ENCODE results near the gene EIF4B.
A peak's percentile ranks its signal among the peaks of the same experiment; 100 is the strongest.

The EIF4B gene

DNA sequence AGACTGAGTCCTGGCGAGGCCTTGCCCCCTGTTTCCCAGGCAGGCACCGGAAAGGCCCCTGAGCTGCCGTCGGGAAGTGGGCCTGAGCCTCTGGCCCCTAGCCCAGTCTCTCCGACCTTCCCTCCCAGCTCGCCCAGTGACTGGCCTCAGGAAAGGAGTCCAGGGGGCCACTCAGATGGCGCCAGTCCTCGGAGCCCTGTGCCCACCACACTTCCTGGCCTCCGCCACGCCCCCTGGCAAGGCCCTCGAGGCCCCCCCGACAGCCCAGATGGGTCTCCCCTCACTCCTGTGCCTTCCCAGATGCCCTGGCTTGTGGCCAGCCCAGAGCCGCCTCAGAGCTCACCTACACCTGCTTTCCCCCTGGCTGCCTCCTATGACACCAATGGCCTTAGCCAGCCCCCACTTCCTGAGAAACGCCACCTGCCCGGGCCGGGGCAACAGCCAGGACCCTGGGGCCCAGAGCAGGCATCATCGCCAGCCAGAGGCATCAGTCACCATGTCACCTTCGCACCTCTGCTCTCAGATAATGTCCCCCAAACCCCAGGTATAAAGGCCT is 54.5 kb downstream of the EIF4B start:
- peak; percentile 62 for DNase-seq

DNA sequence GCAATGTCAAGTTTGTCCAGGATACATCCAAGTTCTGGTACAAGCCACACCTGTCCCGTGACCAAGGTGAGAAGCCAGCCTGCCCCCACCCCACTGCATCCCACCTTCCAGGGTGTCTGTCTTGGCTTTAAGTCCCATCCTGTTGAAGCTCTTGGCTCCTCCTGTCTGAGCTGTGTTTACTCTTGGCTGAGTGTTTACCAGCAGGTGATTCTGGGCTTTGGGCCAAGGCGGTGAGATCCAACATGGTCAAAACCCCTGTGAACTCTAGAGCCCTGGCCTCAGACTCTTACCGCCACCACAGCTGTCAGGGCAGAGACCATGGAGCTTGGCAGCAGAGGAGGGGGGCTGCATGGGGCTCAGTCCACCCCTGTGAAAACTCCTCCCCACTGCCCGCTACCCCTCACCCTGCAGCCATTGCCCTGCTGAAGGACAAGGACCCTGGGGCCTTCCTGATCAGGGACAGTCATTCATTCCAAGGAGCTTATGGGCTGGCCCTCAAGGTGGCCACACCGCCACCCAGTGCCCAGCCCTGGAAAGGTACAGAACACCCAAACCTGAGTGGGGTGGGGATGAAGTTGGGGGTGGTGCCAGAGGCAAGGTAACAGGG is 55.3 kb downstream of the EIF4B start:
- DNase-seq: peak; percentile 92

DNA sequence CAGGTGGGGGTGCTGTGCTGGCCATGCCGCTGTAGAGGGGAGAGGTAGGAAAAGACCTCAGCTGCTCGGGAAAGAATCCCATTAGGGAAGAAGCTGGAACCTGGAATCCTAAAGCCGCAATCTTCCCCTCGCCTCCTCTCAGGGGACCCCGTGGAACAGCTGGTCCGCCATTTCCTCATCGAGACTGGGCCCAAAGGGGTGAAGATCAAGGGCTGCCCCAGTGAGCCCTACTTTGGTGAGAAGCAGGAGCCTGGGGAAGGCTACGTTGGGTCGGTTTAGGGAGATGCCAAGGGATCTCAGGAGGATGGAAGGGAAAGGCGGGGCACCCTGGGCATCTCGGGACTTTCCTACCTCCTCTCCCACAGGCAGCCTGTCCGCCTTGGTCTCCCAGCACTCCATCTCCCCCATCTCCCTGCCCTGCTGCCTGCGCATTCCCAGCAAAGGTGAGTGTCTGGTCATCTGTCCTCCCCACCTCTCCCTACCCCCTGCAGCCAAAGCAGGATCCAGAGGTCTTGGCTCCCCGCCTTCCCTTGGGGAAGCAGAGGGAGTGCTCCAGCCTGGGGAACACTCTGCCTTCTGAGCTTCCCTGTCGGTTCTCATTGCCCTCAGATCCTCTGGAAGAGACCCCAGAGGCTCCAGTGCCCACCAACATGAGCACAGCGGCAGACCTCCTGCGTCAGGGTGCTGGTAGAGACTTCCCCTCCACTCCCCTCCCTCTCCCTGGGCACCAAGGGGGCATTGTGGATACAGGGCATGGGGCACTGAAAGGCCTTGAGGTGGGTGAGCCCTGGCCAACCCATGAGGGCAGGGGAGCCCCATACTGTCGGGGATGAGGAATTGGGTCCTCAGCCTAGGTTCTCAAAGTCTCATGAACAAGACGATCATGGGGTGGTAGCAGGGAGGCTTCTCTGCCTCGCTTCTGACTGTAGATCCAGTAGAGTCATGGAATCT is 56.0 kb downstream of the EIF4B start:
- DNase-seq: no peak

DNA sequence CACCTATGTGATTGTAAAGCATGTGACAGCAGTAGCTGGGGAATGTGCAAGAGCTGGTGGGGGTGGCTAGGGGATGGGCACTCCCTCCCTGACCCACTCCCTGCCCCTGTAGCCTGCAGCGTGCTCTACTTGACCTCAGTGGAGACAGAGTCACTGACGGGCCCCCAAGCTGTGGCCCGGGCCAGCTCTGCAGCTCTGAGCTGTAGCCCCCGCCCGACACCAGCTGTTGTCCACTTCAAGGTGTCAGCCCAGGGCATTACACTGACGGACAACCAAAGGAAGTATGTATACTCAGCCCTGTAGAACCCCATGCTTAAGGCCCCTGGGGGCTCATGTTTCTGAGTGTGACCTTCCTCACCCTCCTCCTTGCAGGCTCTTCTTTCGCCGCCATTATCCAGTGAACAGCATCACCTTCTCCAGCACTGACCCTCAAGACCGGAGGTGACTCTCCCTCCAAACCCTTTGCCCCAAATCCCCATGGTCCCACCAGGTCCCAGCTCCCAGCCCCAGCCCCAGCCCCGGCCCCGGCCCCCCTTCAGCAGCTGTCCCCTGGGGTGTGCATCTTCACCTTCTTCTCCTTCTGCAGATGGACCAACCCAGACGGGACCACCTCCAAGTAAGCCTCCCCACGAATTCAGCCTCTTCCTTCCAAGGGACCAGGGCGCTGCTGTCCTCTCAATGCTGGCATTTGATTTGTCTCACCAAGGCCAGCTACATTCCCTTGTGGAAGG is 56.9 kb downstream of the EIF4B start:
- DNase-seq: no peak

DNA sequence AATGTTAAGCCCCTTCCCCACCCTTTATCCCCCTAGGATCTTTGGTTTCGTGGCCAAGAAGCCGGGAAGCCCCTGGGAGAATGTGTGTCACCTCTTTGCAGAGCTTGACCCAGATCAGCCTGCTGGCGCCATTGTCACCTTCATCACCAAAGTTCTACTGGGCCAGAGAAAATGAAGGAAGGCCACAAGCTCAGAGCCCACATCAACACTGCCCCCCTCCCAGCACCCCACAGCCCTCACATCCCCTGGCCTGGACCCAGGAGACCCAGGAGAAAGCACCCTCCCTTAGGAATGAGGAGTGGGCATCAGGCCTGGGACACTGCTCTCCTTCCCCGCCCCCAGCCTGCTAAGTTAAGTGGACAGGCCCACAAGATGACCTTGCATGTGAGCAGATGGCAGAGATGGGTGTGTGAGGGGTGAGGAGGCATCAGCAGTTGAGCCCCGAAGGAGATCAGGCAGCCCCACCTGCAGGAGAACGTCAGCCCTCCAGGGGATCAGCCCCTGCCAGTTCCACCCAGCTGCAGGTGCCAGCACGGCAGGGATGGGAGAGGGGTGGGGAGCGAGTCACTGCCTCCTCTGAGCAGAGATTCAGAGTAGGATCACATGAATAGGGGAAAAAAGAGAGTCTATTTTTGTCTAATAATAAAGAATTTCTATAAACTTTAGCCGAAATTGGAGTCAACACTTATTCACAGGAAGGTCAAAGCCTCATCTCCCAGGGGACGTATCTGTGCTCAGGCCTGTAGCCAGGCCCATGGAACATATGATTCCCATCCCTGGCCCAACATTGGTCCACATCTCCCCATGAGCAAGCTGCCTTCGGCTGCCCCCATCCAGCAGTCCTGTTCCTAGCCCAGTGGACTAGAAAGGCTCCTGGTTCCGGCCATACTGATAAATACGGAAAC is 57.7 kb downstream of the EIF4B start:
- no peak for DNase-seq

DNA sequence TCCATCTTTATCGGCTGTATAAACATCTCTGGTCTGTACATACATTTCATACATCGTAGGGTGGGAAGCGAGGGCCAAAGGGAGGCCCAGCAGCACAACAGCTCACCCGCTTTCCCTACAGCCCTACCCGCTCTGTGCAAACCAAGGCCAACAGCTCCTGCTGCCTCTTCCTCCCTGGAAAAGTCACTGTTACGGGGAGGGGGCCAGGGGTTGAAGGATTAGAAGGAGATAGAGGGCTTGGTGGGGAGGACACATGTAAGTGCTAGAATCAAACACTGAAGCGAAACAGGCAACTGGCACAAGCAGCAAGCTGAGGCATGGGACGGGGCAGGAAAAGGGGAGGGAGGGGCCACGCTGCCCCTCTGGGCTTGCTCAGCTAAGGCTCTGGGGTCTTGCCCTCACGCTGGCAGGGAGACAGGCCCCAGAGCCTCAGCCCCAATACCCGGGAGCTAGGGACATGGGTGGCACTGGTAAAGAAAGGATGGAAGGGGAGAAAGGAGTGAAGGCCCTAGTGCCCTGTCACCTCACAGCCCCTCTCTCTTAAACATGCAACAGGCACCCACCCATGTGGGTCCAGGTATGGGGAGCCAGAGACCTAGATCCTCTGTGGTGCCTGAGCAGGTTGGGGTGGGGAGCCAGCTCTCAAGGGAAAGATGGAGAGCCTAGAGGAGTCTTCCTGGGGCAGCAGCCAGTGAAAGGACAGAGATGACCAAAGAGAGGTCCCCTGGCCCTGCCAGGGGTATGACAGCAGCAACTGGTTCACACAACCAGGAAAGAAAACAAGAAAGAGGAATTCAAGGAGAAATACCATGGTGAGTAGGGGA is 58.6 kb downstream of the EIF4B start:
- no peak for DNase-seq

DNA sequence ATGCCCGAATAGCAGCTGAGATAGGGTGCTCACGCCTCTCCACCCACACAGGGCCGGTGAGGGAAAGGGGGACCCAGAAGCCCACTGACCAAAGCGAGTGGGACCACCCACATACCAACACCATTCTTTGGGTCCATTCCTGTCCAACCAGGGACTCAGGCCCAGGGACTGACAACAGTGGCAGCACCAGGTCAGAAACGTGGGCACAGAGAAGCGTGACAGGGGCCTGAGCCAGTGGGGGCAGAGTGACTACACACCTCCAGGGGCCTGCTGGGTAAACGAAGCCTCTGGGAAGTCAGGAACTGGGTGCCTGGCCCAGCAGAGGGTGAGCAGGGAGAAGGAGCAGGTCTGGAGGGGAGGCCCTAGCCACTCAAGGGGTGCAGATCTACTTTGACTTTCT is 59.2 kb downstream of the EIF4B start:
- no peak for DNase-seq

DNA sequence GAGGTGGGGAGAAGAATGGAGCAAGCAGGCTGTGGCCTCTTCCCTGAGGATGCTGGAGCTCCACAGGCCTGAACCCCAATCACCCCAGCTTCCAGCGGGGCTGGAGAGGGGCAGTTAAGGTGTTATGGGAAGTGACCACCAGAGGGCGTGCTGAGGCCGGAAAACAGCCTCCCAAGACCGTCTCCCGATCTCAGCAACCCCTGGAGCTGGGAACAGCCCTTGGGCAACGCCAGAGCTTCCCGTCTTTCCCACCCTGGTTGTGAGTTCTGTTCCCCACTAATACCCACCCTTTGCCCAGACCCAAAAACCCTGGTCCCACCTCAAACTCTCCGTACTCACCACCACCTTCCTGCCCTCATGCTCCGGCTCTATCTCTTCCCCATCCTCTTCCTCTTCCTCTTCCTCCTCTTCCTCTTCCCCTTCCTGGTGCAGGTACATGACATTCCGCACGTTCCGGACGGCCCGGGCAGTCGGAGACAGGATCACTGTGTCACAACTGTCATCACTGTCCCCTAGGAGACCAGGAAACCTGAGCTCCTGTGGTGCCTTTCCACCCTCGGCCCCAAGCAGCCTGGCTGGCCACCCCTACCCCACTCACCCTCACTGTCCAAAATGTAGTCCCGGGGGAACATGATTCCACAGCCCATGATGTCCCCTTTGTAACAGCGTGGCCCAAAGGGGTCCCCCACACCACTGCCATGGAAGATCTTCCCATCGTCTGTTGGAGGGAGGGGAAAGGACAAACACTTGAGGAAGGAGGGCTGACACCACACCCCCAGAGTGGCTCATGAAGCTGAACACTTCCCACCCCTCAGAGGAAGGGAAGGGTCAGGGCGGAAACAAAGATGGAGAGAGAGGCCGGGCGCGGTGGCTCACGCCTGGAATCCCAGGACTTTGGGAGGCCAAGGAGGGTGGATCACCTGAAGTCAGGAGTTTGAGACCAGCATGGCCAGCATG is 60.0 kb downstream of the EIF4B start:
- peak; percentile 54 for DNase-seq

DNA sequence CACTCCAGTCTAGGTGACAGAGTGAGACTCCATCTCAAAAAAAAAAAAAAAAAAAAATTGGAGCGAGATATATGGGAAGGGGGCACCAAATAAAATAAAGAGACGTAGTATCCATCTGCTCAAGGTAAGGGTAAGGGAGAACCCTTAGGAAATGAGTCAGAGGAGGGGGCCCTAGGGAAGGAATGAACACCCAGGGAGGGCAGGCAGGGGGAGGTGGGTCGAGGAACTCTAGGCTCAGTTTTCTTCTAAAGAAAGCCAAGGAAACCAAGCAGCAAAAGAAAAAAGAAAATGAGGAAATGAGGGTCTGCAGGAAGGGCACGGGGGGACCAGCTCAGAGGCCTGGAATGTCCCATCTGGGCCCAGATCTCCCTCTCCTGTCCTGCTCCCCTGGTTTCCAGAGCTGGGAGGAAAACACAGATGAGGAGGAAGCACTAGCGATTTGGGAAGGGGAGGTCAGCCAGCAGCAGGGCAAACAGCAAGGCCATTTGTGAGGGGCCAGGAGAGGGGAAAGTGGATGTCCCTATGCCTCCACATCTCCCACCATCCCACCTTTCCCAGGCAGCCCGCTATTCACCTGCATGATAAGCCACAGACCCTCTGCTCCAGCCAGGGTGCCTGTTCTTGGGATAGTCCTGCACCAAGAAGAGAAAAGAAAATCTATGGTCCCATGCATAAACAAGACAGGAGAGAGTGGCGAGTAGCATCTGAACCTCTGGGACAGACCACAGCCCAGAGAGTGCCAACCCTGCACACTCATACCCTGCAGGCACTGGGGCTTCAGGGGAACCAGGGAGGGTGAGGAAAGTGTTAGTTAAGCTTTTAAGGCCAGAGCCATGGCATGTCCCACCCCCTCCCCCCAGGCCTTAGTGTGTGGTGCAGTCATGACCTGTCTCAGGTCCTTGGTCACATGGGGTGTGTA is 61.1 kb downstream of the EIF4B start:
- DNase-seq: no peak

DNA sequence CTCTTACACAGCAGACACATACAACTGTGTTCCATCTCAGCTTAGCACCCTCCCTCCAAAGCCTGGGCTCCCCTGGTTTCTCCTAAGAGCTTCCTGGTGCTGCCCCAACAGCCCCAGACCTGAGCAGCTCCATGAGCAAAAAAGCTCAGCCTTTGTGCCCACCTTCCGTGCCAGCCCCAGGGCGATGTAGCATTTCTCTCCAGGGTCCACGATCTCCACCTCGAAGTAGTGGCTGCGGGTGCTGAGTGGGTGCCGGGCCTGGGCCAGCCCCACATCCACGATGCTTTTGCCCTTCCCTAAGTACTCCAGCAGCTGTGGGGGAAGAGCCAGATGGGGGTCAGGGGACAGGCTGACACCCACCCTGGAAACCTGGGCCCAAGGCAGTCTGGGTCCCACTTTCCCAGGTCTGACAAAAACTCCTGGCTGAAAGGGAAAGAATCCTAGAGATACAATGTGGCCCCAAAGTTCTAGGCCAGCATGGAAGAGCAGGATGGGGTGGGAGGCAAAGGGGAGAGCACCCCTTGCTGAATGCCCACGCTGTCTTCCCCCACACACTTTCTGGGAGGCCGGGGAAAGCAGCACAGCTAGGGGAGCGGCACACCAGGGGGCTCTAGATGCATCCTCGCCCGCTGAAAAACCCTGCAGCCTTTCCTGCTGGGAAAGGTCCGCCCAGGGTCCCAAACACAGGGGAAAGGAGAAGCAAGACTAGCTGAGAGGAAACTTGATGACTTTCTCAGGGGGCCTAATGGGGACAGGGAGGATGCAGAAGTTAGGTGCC is 61.9 kb downstream of the EIF4B start:
- no peak for DNase-seq

DNA sequence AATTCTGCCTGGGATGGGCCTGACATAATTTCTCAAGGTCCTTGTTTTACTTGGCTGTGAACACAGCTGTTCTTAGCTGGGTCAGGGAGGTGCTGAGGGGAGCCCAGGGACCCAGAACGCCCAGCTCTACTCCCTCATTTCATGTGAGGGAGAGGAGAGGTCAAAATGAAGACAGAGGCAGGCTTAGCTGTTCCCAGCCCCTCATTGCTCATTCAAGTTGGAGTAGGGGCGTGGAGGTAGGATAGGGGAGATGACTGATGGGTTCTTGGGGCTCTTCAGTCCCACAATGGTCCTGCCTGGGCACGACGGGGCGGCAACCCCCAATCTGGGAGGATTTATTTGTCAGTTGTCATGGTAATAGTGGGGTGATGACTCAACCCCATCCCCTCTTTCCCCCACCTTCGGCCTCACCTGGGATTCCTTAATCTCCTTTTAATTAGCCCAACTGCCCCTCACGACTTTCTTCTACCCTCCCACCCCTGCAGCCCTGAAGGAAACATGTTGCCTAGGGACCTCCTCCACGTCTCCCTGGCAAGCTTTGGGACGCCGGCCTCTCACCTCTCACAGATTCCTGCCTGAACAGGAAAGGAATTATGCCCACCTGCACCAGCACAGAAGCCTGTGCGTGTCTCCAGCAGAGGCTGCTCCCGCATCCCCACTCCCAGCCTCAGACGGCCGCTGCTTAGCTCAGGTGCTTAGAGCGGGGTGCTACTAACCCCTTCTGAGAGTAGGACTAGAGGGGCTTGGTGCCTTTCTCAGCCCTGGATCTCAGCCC is 62.7 kb downstream of the EIF4B start:
- DNase-seq: no peak

DNA sequence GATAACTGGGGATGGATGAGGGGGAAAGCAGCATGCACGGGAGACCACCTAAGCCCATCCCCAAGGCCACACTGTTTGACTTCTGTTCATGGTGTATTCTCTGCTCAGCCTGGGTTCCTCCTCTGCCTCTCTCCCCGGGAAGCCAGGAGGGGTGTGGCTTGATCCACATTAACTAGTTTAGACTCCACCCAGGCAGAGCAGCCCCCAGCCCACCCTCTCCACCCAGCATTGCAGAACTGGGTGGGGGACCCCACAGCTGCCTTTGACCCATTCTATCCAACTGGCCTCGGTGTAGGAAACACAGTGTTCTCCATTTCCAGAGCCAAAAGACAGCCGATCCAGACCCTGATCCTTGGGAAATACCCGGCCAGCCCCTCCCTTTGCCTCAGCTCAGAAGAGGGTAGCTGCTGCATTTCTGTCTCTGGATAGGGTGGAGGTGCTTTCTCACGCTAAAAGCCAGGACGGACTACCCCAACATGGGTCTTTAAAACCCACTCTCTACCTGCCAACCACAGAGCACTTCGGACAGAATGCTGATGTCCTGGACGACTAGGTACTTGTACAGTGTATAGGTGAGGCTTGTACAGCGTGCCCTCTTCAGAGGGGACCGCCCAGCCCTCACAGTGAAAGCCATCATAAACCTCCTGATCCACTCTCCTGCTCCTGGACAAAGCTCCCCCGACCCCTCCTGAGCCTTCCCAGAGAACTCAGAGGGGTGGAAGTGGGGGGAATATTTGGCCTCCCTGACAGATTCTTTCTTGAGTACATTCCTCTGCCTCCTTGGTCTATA is 63.6 kb downstream of the EIF4B start:
- DNase-seq: no peak

DNA sequence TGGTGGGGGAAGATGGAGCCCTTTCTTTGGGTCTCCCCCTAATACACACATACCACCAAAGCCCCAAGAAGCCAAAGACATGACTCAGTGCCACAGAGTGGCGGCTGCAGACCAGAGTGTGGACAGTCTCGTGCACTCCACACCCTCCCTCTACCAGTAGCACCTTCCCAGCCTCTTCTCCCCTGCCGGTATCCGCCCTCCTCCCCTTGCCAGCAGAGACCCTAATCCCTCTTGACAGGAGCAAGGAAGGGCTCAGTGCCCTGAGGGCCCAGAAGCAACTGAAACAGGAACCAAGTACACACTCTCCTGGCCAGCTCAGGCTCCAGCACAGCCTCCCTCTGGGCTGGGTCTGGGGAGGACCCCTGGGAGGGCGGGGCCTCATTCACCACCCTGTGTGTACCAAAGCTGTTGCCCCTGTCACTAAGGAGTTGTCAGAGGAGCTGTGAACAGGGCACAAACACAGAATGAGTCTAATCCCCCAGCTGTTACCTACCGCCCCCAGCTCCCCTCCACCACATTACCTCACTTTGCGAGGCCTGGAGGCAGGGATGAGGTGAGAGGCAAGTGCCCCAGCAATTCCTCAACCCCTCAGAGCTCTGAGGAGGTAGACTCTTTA is 64.7 kb downstream of the EIF4B start:
- no peak for DNase-seq

DNA sequence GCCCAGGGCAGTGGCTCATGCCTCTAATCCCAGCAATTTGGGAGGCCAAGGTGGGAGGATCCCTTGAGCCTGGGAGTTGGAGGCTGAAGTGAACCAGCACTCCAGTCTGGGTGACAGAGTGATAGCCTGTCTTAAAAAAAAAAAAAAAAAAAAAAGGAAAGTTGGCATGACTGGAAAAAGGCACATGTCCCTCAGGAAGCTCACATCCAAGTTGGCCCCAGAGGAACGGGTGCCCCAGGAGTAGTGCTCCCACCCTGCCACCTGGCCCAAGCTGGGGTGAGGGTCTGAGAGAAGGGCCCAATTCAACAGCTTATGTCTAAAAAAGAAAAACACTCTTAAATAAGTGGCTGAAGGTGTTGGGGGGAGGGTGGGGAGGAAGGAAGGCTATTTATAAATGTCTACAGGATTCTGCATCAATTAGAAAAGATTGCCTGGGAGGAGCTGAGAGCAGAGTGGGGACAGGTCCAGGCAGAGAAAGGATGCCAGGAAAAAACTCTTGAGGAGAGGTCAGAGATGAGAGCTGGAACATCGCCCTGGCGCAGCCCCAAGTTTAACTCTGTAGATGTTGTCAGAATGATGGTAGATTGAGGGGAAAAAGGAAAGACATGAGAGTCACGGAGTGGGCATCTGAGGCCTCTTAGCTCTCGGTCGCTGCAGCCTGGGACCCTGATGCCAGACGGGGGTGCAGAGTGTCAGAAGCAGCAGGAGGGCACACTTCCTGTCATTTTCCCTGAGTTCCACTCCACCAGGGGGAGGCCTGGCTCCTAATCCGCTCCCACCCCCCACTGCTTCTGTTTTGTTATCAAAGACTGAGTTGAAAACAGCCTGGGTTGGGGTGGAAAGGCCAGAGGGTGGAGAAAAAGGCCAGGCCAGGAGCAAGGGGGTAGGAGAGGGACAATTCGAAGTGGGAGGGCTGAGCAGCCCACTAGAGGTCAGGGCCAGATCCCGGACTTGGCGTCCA is 65.6 kb downstream of the EIF4B start:
- DNase-seq: no peak

DNA sequence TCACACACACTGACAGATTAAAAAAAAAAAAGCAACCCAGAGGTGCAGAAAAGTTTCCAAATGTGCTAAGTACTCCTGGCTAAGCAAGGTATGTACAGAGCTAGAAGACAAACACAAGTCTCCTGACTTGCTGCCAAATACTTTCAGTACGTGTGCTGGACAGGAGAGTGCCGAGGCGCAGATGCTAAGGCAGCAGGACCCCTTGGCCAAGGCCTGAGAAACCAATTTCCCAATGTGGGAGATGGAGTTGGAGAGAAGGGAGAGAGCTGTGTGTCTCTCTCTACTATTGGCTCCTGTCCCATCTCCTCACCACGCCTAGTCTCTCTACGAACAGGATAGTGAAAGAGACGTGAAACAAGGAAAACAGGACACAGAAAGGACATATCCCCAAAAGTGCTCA is 67.6 kb downstream of the EIF4B start:
- no peak for DNase-seq
